Mesenchymal stem cell (in vitro differentiated cells and primary cell): Measurements from ENCODE around the gene ATRNL1.
A peak's percentile ranks its signal among the peaks of the same experiment; 100 is the strongest.

ENCODE experiments used
- DNase-seq: peaks from one replicate; pipeline ENCODE4 v3.0.0-alpha.2; 2013
- H2AFZ ChIP-seq: one replicate; pipeline ENCODE4 v1.6.1; 2013; ENCODE audit warnings: low read depth, mild to moderate bottlenecking, control low read depth, inconsistent platforms, low read length, moderate library complexity
- H2AK5ac ChIP-seq: 2 replicates; pipeline ENCODE4 v1.6.1; 2013; ENCODE audit warnings: low read length, moderate library complexity, mild to moderate bottlenecking, inconsistent platforms; ENCODE audit not compliant: severe bottlenecking
- H2BK120ac ChIP-seq: one replicate; pipeline ENCODE4 v1.6.1; 2013; ENCODE audit warnings: low read depth, mild to moderate bottlenecking, inconsistent platforms, low read length, moderate library complexity
- H2BK12ac ChIP-seq, 2 experiments: one replicate each; pipeline ENCODE4 v1.6.1; 2013; ENCODE audit warnings: inconsistent platforms in 2 of 2, low read length in 2 of 2, mild to moderate bottlenecking in 2 of 2, moderate library complexity in 2 of 2, control low read depth in 1 of 2
- H2BK15ac ChIP-seq: one replicate; pipeline ENCODE4 v1.6.1; 2013; ENCODE audit warnings: mild to moderate bottlenecking, low read depth, inconsistent platforms; ENCODE audit not compliant: poor library complexity, severe bottlenecking
- H2BK5ac ChIP-seq: 2 replicates; pipeline ENCODE4 v1.6.1; 2013; ENCODE audit warnings: low read depth, mild to moderate bottlenecking, low read length, control low read depth, inconsistent platforms; ENCODE audit not compliant: poor library complexity, severe bottlenecking
- H3K14ac ChIP-seq, 2 experiments: one replicate each; pipeline ENCODE4 v1.6.1; 2013; ENCODE audit warnings: inconsistent platforms in 2 of 2, low read length in 2 of 2, control low read depth in 1 of 2, mild to moderate bottlenecking in 1 of 2, moderate library complexity in 1 of 2
- H3K18ac ChIP-seq, 2 experiments: one replicate each; pipeline ENCODE4 v1.6.1; 2013; ENCODE audit warnings: inconsistent platforms in 2 of 2, low read length in 2 of 2, control low read depth in 1 of 2, low read depth in 1 of 2, mild to moderate bottlenecking in 1 of 2
- H3K23ac ChIP-seq, 2 experiments: one replicate each; pipeline ENCODE4 v1.6.1; 2013; ENCODE audit warnings: inconsistent platforms in 2 of 2, low read length in 2 of 2, mild to moderate bottlenecking in 2 of 2, moderate library complexity in 2 of 2, control low read depth in 1 of 2
- H3K27ac ChIP-seq: 2 replicates; pipeline ENCODE4 v1.5.1; 2013; ENCODE audit warnings: mild to moderate bottlenecking, moderate library complexity, low read length, control low read depth, inconsistent platforms; ENCODE audit not compliant: poor library complexity, severe bottlenecking
- H3K27me3 ChIP-seq, 2 experiments: 2 replicates each; pipeline versions ENCODE4 v1.6.1 to v1.7.0; 2013; ENCODE audit warnings: low read length in 2 of 2, mild to moderate bottlenecking in 2 of 2, moderate library complexity in 2 of 2, control low read depth in 1 of 2, inconsistent platforms in 1 of 2; ENCODE audit not compliant: control insufficient read depth in 1 of 2, insufficient read depth in 1 of 2
- H3K36me3 ChIP-seq, 2 experiments: 2 replicates each; pipeline versions ENCODE4 v1.6.1 to v1.7.0; 2013; ENCODE audit warnings: low read length in 2 of 2, control low read depth in 1 of 2, inconsistent platforms in 1 of 2, low read depth in 1 of 2, mild to moderate bottlenecking in 1 of 2; ENCODE audit not compliant: insufficient read depth in 2 of 2, control insufficient read depth in 1 of 2
- H3K4ac ChIP-seq, 2 experiments: one replicate each; pipeline ENCODE4 v1.6.1; 2013; ENCODE audit warnings: inconsistent platforms in 2 of 2, low read length in 2 of 2, mild to moderate bottlenecking in 2 of 2, moderate library complexity in 2 of 2, control low read depth in 1 of 2, low read depth in 1 of 2
- H3K4me1 ChIP-seq: 2 replicates; pipeline ENCODE4 v1.6.1; 2013; ENCODE audit warnings: low read depth, low read length, control low read depth; ENCODE audit not compliant: control insufficient read depth, insufficient read depth
- H3K4me2 ChIP-seq: 2 replicates; pipeline ENCODE4 v1.6.1; 2013; ENCODE audit warnings: low read length, mild to moderate bottlenecking, inconsistent platforms; ENCODE audit not compliant: poor library complexity, severe bottlenecking
- H3K4me3 ChIP-seq, 2 experiments: 2 replicates each; pipeline versions ENCODE4 v1.5.1 to v1.7.0; 2013; ENCODE audit warnings: low read length in 2 of 2, mild to moderate bottlenecking in 2 of 2, control low read depth in 1 of 2, low read depth in 1 of 2; ENCODE audit not compliant: insufficient read depth in 1 of 2
- H3K79me1 ChIP-seq: replicated peaks from 2 replicates; pipeline ENCODE4 v1.6.1; 2013; ENCODE audit warnings: mild to moderate bottlenecking, control low read depth, low read length, inconsistent platforms; ENCODE audit not compliant: poor library complexity, severe bottlenecking
- H3K9ac ChIP-seq: 2 replicates; pipeline ENCODE4 v1.7.0; 2013; ENCODE audit warnings: mild to moderate bottlenecking, low read length, moderate library complexity
- H3K9me3 ChIP-seq: 2 replicates; pipeline ENCODE4 v1.7.0; 2013; ENCODE audit warnings: mild to moderate bottlenecking, low read length; ENCODE audit not compliant: control insufficient read depth
- H4K8ac ChIP-seq: one replicate; pipeline ENCODE4 v1.6.1; 2013; ENCODE audit warnings: inconsistent platforms, mild to moderate bottlenecking, low read length, moderate library complexity
- H4K91ac ChIP-seq: one replicate; pipeline ENCODE4 v1.6.1; 2013; ENCODE audit warnings: mild to moderate bottlenecking, low read length, inconsistent platforms
- WGBS: methylation state at CpG from one replicate; pipeline ENCODE4 v1.1.7; 2013; ENCODE audit warnings: mixed read lengths; 5-methylcytosine and 5-hydroxymethylcytosine counted together

Gene ATRNL1

GRCh38 chr10:115844591-115844990 is 751.4 kb downstream of the ATRNL1 start:
- H2BK15ac ChIP-seq: no peak overlapping the region
- no peak overlapping the region for H3K4me2 ChIP-seq
- H3K14ac ChIP-seq: no peak overlapping the region
- no peak overlapping the region for H4K91ac ChIP-seq
- 81% methylated on average over 3 of the region's 3 CpGs for WGBS
- H3K36me3 ChIP-seq: no peaks in the 10 kb centered on the region
- DNase-seq: peak; percentile 37
- H3K79me1 ChIP-seq: no peaks in the 10 kb centered on the region
- no peak overlapping the region for H3K27ac ChIP-seq
- no peak overlapping the region for H2BK120ac ChIP-seq
- no peak overlapping the region for H2AK5ac ChIP-seq
- no peak overlapping the region for H3K4me3 ChIP-seq
- H3K9me3 ChIP-seq: no peaks in the 10 kb centered on the region
- H3K4ac ChIP-seq: no peak overlapping the region
- no peaks in the 10 kb centered on the region for H3K4me1 ChIP-seq
- no peak overlapping the region for H2BK5ac ChIP-seq
- H4K8ac ChIP-seq: no peak overlapping the region
- H3K9ac ChIP-seq: no peak overlapping the region
- no peak overlapping the region for H2BK12ac ChIP-seq
- H3K27me3 ChIP-seq: no peaks in the 10 kb centered on the region
- no peak overlapping the region for H3K23ac ChIP-seq
- no peak overlapping the region for H3K18ac ChIP-seq
- no peak overlapping the region for H2AFZ ChIP-seq

- Histone ChIP-seq H3K27ac (no peak overlapping the region), H2BK12ac (no peak overlapping the region), H2BK120ac (no peak overlapping the region), H3K4me2 (no peak overlapping the region), H3K4me1 (no peaks in the 10 kb centered on the region), H3K36me3 (no peaks in the 10 kb centered on the region), H4K91ac (no peak overlapping the region), H3K14ac (no peak overlapping the region), H3K4ac (no peak overlapping the region), H3K4me3 (no peak overlapping the region), H3K9me3 (no peaks in the 10 kb centered on the region), H3K23ac (no peak overlapping the region), H2BK5ac (no peak overlapping the region), H3K18ac (no peak overlapping the region), H2AK5ac (no peak overlapping the region), H3K27me3 (no peaks in the 10 kb centered on the region), H2BK15ac (no peak overlapping the region), H3K9ac (no peak overlapping the region), H4K8ac (no peak overlapping the region), H2AFZ (no peak overlapping the region), H3K79me1 (no peaks in the 10 kb centered on the region)
- no CpG with 5 or more reads among the region's 1 CpG for WGBS
- DNase-seq: no peak
Measured at GRCh38 chr10:115845921-115846320, 752.8 kb downstream of the ATRNL1 start.

GRCh38 chr10:115846528-115846927 is 753.4 kb downstream of the ATRNL1 start:
- H3K4me1 ChIP-seq: no peaks in the 10 kb centered on the region
- no peak overlapping the region for H3K18ac ChIP-seq
- no peaks in the 10 kb centered on the region for H3K9me3 ChIP-seq
- no peak for DNase-seq
- no peak overlapping the region for H3K27ac ChIP-seq
- no peaks in the 10 kb centered on the region for H3K79me1 ChIP-seq
- H4K91ac ChIP-seq: no peak overlapping the region
- no peak overlapping the region for H2BK12ac ChIP-seq
- H3K23ac ChIP-seq: no peak overlapping the region
- H3K4me3 ChIP-seq: no peak overlapping the region
- no peak overlapping the region for H2AFZ ChIP-seq
- H2BK120ac ChIP-seq: no peak overlapping the region
- no peak overlapping the region for H3K9ac ChIP-seq
- no peak overlapping the region for H4K8ac ChIP-seq
- no peak overlapping the region for H3K4ac ChIP-seq
- no peak overlapping the region for H2BK15ac ChIP-seq
- H3K27me3 ChIP-seq: no peaks in the 10 kb centered on the region
- H3K14ac ChIP-seq: no peak overlapping the region
- no peak overlapping the region for H2BK5ac ChIP-seq
- no peaks in the 10 kb centered on the region for H3K36me3 ChIP-seq
- no peak overlapping the region for H3K4me2 ChIP-seq
- no peak overlapping the region for H2AK5ac ChIP-seq
- WGBS: 100% methylated on average over 1 of the region's 1 CpG

- no peak overlapping the region for H2BK5ac ChIP-seq
- H3K36me3 ChIP-seq: no peaks in the 10 kb centered on the region
- H2AK5ac ChIP-seq: no peak overlapping the region
- no peak overlapping the region for H2BK15ac ChIP-seq
- no peaks in the 10 kb centered on the region for H3K79me1 ChIP-seq
- no peak overlapping the region for H3K23ac ChIP-seq
- H2AFZ ChIP-seq: no peak overlapping the region
- no peak overlapping the region for H2BK120ac ChIP-seq
- no peak overlapping the region for H3K4ac ChIP-seq
- no peak overlapping the region for H3K4me2 ChIP-seq
- H3K9ac ChIP-seq: no peak overlapping the region
- H3K4me1 ChIP-seq: no peaks in the 10 kb centered on the region
- H3K4me3 ChIP-seq: no peak overlapping the region
- no peaks in the 10 kb centered on the region for H3K9me3 ChIP-seq
- H3K27me3 ChIP-seq: no peaks in the 10 kb centered on the region
- H3K18ac ChIP-seq: no peak overlapping the region
- H4K8ac ChIP-seq: no peak overlapping the region
- no peak overlapping the region for H3K27ac ChIP-seq
- 80% methylated on average over 2 of the region's 2 CpGs for WGBS
- DNase-seq: no peak
- no peak overlapping the region for H3K14ac ChIP-seq
- H4K91ac ChIP-seq: no peak overlapping the region
- no peak overlapping the region for H2BK12ac ChIP-seq
Measured at GRCh38 chr10:115849197-115849596, 756.0 kb downstream of the ATRNL1 start.
